ENCODE measurements around the gene PUM1.

GRCh38 chr1:30908696-30909364 lies 156.7 kb downstream of the PUM1 start, which contains the start of gene SDC3:
- TF ChIP-seq CEBPB (IDR thresholded peaks at IDR 0.05; ENCODE audit: low read depth, low read length) (no peak), CTCF (IDR thresholded peaks at IDR 0.05; ENCODE audit: control extremely low read depth in 1 of 3, insufficient read depth in 1 of 3, low read depth in 1 of 3, low read length in 3 of 3) (no peak)

All from H1 (cell line).